NAMALWA (cell line): ENCODE data around the gene UHRF2.
A peak's percentile ranks its signal among the peaks of the same experiment; 100 is the strongest.
"Not testable (repeated sequence)": the region's sequence is repeated elsewhere in the genome, so short reads cannot be mapped to it uniquely, and the experiment has no call there.

Source experiments
- DNase-seq: peaks from one replicate; pipeline ENCODE4 v3.0.0-alpha.2; 2015; ENCODE audit warnings: low spot score

Gene UHRF2, protein sequence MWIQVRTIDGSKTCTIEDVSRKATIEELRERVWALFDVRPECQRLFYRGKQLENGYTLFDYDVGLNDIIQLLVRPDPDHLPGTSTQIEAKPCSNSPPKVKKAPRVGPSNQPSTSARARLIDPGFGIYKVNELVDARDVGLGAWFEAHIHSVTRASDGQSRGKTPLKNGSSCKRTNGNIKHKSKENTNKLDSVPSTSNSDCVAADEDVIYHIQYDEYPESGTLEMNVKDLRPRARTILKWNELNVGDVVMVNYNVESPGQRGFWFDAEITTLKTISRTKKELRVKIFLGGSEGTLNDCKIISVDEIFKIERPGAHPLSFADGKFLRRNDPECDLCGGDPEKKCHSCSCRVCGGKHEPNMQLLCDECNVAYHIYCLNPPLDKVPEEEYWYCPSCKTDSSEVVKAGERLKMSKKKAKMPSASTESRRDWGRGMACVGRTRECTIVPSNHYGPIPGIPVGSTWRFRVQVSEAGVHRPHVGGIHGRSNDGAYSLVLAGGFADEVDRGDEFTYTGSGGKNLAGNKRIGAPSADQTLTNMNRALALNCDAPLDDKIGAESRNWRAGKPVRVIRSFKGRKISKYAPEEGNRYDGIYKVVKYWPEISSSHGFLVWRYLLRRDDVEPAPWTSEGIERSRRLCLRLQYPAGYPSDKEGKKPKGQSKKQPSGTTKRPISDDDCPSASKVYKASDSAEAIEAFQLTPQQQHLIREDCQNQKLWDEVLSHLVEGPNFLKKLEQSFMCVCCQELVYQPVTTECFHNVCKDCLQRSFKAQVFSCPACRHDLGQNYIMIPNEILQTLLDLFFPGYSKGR

DNA sequence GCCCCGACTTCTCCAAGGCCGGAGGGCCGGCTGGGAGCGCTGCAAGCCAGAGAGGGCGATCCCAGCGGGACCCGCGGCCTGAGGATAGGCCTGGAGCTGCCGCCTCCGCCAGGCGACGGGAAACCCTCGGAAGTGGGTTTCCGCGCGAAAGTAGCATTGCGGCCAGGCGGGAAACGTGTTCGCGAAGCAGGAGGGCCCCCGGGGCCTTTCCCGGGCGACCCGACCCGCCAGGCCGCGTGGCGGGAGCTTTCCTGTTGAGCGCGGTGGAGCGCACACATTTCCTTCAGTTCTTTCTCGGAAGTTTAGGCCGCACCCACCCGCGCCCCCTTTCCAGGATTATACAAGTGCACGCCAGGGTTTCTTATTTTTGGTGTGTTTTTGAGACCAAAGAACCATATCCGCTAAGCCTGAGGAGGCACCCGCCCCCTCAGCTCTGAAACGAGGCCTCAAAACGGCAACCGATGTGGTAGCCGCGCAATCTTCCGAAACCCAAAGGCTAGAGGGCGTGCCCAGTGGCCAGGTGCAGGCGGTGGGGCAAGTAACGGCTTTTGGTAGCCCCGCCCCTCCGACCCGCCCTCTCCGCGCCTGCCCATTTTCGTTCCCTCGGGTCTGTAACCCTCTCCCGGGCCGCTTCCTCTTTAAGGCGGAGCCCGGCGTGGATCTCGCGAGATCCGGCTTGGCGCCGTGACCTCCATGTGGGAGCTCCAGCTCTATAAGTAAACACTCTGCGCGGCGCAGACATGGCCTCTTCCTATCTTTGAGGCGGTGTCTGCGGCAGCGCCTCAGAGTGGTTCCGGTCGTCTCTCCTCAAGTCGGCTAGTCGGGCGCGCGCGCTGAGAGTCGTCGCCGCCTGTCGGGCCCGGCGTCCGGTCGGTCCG, at the start of gene UHRF2:
Gene UHRF2 (plus strand): TSS at position 713 of the 878 bp plus-strand sequence. CDS start 292 bp downstream, outside the sequence.
- peak; percentile 99 for DNase-seq

DNA sequence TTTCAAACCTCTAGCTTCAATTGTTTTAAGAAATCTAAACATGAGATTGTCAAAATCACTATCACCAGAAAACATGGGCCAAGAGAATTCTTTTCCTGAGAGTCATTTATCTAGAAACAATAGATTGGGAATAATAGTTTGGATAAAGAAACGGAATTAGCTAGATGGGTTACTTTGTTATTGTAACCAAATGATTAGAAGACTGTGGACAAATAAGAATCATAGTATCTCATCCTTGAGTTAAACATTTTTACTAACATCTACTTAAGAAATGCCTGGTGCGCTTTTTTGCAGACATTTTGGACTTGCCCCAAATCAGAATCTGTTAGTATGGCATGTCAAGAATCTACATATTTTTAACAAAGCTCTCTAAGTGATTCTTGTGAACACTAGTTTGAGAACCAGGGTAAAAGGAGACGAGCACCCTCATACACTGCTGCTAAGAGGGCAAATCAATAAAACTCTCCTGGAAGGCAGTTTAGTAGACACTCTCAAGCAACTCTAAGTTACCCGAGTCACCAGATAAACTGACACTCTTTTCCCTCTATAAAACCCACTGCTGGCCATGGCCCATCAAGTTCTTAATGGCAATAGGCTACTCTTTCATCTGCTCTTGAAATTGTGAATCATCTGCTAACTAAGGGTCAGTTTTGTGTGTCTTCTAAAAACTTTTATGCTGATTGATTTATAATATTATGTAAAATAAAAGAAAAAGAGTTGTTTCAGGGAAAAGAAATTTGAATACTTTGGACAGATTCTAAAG, 45.7 kb upstream of the UHRF2 start:
- DNase-seq: no peak

DNA sequence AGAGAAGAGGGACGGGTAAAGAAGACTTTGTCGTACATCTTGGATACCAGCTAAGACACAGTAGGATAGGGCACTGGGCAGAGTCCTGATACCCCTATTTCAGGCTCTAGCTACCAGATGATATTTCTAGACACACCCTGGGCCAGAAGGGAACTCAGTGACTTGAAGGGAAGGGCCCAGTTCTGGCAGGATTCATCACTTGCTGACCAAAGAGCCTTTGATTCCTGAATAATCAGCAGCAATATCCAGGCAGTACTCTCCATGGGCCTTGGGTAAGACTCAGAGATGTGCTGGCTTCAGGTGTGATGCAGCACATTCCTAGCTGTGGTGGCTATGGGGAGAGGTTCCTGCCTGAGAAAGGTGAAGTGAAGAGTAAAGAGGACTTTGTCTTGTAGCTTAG, 44.2 kb upstream of the UHRF2 start:
- DNase-seq: no peak

DNA sequence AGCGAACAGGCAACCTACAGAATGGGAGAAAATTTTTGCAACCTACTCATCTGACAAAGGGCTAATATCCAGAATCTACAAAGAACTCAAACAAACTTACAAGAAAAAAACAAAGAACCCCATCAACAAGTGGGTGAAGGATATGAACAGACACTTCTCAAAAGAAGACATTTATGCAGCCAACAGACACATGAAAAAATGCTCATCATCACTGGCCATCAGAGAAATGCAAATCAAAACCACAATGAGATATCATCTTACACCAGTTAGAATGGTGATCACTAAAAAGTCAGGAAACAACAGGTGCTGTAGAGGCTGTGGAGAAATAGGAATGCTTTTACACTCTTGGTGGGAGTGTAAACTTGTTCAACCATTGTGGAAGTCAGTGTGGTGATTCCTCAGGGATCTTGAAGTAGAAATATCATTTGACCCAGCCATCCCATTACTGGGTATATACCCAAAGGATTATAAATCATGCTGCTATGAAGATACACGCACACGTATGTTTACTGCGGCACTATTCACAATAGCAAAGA, 31.5 kb upstream of the UHRF2 start:
- not testable (repeated sequence) for DNase-seq

DNA sequence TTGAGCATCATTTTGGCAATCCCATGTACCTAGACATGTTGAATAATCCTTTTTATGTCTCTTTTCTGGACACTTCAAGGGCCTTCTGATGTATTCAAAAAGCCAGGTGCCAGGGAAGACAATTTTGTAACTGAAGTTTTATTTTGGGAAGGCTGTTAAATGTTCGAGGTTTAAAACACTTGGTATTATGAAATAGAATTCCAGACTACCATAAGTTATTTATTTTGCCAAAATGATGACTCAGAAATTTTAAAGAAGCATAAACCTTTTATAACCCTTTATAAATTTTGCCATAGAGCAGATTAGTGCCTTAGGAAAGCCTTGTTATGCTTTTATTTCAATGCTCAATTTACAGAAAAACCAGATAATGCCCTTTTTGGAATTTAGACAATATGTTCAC, 30.3 kb upstream of the UHRF2 start:
- no peak for DNase-seq

DNA sequence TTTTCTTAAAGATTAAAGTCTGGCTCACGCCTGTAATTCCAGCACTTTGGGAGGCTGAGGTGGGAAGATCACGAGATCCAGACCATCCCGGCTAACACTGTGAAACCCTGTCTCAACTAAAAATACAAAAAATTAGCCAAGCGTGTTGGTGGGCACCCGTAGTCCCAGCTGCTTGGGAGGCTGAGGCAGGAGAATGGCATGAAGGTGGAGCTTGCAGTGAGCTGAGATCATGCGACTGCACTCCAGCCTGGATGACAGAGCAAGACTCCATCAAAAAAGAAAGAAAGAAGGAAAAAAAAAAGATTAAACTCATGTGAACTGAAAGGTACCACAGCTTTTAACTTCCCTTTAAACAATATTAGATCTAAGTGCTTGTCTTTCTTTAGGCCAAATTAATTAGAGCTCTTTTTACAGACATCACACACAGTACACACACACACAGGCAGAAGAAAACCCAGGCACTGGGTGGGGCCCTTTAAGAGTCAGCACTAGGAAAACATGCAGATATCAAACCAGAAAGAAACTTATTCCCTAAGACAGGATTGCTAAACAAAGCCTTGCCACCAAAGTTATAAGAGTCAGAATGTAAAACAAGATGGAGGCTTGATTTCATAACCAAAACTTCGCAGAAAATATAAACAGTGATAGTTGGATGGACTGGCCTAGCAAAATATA, 29.3 kb upstream of the UHRF2 start:
- DNase-seq: no peak

DNA sequence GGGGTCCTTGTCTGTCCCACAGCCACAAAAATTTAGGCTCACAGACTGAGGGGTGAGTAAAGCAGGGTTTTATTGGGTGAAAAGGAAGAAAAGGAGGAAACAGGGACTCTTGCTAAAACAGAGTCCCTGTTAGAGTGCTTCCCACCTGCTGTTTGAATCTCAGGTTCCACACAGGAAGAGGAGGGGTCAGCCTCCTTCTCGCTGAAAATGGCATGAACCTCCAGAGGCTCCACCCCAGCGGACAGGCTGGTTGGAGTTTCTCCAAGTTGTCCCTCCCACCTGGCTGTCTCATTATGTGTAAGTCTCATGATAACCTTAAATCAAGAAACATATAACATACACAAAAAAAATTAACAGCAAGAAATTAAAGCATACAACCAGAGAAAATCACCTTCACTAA, 28.3 kb upstream of the UHRF2 start:
- peak; percentile 44 for DNase-seq

DNA sequence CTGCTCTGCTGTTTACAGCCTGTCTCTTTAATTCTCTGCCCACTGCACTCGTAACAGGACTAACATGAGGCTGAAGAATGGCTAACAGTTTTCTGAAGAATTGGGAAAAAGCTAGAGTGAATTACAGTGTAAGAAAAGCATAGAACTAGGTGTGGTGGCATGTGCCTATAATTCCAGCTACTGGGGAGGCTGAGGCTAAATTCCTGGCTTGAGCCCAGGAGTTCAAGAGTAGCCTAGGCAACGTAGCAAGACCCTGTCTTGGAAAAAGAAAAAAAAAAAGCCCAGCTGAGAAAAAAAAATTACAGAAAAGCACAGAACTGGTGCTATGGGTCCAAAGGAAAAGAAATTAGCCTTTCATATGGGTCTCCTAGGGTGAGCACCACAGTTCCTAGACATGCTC, 13.9 kb upstream of the UHRF2 start:
- no peak for DNase-seq

DNA sequence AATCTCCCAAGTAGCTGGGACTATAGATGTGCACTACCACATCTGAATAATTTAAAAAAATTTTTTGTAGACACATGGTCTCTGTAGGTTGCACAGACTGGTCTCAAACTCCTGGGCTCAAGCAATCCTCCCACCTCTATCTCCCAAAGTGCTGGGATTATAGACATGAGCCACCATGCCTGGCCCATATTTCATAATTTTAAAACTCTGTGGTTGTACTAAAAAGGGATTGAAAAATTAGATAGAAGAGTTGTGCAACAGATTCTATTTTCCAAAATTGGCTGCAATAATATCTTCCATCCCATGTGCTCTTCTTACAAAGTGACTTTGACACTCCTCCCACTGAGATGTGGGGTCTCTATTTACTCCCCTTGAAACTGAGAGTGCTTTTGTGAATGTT, 7.6 kb upstream of the UHRF2 start:
- DNase-seq: no peak

DNA sequence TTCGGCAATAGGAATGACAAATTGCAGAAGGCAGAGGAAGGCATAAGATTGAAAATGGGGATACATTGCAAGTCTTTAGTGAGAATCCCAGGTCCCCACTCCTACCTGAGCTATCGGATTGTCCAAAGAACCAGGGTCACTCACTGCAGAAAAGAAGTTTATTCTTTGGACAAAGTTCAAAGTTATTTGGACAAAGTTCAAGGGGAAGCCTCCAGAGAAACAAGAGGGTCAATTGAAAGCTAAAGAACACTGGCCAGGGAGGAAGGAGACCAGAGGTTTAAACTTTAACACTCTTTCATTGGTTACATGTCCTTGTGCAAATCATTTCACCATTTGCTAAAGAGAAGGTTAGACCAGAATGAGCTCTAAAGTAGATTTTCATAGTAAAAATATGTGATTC, 5.2 kb upstream of the UHRF2 start:
- no peak for DNase-seq

DNA sequence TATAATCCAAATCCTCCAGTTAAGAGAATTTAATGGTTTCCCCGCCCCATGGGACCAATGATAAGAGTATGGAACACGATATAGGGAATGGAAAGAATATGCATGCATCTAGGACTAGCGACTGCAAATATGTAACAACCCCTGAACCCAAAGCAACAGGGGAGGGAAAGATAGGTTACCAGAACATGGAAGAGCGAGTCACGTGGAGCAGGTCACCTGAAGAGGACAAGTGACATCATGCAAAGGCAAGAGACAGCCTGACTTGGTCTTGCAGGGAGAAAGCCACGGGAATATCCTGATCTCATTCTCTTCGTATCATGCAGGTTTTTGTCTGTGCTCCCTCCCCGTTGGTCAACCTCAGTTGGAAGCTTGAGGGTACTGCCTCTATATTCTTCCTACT, 4.7 kb upstream of the UHRF2 start:
- DNase-seq: no peak

DNA sequence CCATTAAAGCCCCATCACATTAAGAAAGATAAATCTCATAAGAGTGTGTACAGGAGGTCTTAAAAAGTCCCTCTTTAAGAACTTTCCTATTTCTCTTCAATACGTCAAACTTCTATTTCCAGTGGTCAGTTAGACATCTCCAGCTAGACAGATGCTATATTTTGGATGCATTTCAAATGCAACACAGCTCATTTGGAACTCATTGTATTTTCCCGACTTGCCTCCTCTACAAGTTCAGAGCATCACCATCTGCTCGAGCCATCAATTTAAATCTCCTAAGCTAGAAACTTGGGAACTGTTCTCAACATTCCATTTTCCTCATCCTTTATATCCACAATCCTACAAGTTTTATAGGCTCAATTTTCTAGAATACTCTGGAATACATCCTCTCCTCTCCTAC, 3.2 kb upstream of the UHRF2 start:
- no peak for DNase-seq

DNA sequence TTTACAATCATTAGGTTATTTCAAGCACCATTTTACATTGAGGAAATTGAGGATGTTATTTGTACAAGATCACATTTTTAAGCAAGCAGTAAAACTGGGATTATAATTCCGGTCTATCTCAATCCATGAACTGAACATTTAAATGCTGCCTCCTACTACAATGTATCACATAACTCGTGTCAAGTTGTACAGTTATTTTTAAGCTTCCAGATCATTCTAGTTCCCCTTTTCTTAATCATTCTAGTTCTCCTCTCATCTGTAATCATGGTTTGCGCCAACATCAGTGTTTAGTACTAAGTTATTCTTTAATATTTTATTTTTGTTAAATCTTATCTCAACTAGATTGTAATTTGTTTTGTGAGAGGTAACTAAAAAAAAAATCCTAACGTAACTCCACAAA, 2.4 kb upstream of the UHRF2 start:
- peak; percentile 31 for DNase-seq

DNA sequence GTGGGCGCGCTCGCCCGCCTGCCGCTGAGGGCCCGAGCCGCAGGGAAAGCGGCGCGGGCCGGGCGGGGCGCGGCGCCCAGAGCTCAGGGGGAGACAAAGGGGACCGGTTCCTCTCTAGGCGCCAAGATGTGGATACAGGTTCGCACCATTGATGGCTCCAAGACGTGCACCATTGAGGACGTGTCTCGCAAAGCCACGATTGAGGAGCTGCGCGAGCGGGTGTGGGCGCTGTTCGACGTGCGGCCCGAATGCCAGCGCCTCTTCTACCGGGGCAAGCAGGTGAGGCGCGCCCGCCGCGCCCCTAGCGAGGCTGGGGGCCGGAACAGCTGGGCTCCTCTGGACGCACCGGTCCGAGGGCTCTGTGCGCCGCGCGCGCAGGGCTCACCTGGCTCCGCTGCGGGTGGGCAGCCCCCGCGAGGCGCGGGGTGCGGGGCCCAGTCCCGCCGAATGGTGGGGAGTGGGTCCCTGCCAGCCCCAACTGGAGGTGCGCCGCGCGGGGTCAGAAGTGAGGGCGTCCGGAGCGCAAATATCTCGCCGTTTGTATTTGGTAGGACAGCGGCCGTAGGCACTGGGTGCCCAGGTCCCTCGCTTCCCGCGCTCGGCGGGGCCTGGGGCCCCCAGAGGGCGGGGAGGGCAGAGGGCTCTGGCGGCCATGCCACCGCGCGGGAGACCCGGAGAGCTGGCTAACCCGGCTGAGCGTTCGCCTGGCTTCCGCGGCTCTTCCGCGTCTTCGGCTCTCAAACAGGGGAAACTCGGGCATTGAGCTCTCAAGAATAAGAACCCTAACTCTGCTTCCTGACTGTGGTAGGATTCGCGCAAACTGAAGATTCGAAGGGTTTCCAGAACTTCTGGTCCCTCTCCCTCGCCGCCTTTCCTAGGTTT, 607 bp downstream of the UHRF2 start:
- DNase-seq: peak; percentile 54

DNA sequence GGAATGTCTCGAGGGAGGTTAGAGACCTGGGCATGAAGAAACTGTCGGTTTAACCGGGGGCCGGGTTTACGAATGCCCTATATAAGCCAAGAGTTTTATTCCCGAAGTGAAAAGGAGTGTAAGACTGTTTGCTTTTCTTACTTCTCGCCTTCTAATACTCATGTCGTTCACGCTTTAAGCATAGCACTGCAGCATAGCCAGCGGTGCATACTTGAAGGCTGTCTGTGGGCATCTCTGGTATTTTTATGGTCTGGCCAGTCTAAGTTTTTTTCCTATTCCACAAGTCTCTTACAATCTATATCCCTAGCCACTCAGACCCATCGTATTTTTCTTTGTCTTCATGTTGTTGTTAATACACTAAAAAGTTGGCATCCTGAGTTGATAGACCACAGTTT, 1.2 kb downstream of the UHRF2 start:
- peak; percentile 54 for DNase-seq

DNA sequence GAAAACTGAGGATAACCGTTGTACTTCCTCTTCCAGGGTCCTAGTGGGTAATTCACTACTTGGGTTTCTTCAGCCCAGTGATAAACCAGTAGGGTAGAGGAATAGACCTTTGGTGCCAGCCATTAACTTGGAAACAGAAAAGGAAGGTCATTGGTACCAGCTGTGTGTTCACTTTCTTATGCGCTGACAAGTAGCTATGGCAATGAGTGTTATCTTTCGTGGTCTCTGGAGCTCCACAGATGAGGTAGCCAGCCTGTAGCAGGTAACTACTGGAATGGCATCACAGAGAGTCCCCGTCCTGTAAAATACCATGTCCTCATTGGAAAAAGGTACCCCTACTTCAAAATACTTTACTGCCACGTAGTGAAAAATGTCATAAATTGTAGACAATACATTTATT, 2.3 kb downstream of the UHRF2 start:
- DNase-seq: peak; percentile 61

DNA sequence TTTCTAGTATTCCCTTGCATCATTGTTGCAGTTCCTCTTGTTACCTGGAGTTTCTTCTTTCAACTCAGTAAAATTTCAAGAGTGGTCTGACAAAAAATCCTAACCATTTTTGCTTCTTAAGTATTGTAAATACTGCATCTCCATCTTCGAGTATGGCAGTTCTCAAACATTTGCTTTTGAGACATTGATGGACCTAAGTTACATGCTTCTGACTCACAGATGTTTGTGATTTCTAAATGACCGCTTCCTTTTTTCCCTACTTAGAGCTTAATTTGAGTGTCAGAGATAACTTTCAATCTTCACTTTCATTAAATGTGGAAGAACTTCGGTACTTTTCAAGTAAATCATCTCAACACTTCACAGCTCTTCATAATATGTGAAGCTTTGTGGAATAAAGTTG, 4.2 kb downstream of the UHRF2 start:
- DNase-seq: peak; percentile 60

DNA sequence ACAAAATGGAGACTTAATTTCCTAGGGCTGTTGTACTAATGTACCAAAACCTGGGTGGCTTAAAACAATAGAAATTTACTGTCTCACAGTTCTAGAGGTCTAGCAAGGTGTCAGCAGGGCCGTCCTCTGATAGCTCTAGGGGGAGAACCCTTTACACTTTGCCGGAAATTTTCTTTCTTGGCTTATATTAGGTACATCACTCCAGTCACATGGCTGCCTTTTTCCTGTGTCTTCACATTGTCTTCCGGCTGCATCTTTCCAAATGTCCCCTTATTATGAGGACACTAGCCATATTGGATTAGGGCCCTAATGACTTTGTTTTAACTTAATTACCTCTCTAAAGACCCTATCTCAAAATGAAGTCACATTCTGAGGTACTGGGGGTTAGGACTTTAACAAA, 5.8 kb downstream of the UHRF2 start:
- no peak for DNase-seq

DNA sequence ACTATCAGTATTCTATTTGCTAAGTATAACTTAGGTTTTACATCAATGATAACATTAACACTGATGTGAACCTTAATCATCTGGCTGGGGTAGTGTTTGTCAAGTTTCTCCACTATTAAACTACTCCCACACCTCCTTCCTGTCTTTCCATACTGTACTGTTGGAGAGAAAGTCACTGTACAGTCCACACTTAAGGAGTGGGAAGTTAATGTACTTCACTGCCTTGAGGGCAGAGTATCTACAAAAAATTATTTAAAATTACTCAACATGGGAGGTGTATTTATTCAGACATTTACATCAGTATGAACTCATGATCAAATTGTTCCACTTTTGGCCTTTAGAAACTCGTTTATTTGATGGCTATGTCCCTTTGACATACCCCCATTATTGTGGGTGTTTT, 11.9 kb downstream of the UHRF2 start:
- DNase-seq: no peak

DNA sequence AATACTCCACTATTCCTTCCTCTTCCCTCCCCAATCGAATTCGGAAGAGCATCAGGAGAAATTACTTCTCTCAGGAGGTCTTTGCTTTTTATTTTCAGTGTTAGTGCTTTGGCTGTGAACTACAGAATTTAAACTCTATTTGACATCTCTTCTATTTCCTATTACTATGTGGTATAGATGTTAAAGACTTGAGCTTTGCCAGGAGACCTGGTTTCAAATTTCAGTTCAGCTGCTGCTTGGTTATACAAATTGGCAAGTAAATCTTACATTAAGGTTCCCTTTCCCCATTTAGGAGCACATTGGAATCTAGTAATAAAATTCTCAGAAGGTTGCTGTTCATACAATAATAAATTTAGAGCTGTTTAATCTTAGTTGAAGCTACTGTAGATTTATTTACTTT, 13.1 kb downstream of the UHRF2 start:
- no peak for DNase-seq
